ENCODE measurements around the gene GSG1.

The GSG1 gene

GRCh38 chr12:13133886-13134285 is 30.4 kb upstream of the GSG1 start:
- no peak for TF ChIP-seq SPI1 (IDR thresholded peaks at IDR 0.05; ENCODE audit: borderline replicate concordance, low read depth)
- TF ChIP-seq POLR2AphosphoS5 (IDR thresholded peaks at IDR 0.05; ENCODE audit: low read depth), result no peak
- no peak for TF ChIP-seq GABPA (IDR thresholded peaks at IDR 0.05; ENCODE audit: low read depth)
- no peak for TF ChIP-seq REST (IDR thresholded peaks at IDR 0.05; ENCODE audit: insufficient replicate concordance, low read depth)
- no peak for TF ChIP-seq CTCF (IDR thresholded peaks at IDR 0.05; ENCODE audit: insufficient read depth, low read length)
- no peaks in the 10 kb centered on the region for H3K27me3 ChIP-seq (ENCODE audit: insufficient read depth, poor library complexity, severe bottlenecking)
- H3K27ac ChIP-seq (replicated peaks), result no peak overlapping the region
- DNase-seq (ENCODE audit: low read depth in 1 of 2, low spot score in 1 of 2), result no peak
- no peak overlapping the region for H3K4me3 ChIP-seq (replicated peaks; ENCODE audit: insufficient read depth, low read length)

- TF ChIP-seq REST (IDR thresholded peaks at IDR 0.05; ENCODE audit: insufficient replicate concordance, low read depth) (no peak), SPI1 (IDR thresholded peaks at IDR 0.05; ENCODE audit: borderline replicate concordance, low read depth) (no peak), CTCF (IDR thresholded peaks at IDR 0.05; ENCODE audit: insufficient read depth, low read length) (no peak), GABPA (IDR thresholded peaks at IDR 0.05; ENCODE audit: low read depth) (no peak), POLR2AphosphoS5 (IDR thresholded peaks at IDR 0.05; ENCODE audit: low read depth) (no peak)
- Histone ChIP-seq H3K27ac (replicated peaks) (no peak overlapping the region), H3K4me3 (replicated peaks; ENCODE audit: insufficient read depth, low read length) (no peak overlapping the region), H3K27me3 (ENCODE audit: insufficient read depth, poor library complexity, severe bottlenecking) (no peaks in the 10 kb centered on the region)
- DNase-seq (ENCODE audit: low read depth in 1 of 2, low spot score in 1 of 2), result no peak
These were observed 27.5 kb upstream of the GSG1 start for GRCh38 chr12:13130981-13131380.

GRCh38 chr12:13128291-13128965 is 25.0 kb upstream of the GSG1 start:
- H3K4me3 ChIP-seq (replicated peaks; ENCODE audit: insufficient read depth, low read length), result no peak overlapping the region
- DNase-seq (ENCODE audit: low read depth in 1 of 2, low spot score in 1 of 2), result no peak
- no peaks in the 10 kb centered on the region for H3K27me3 ChIP-seq (ENCODE audit: insufficient read depth, poor library complexity, severe bottlenecking)
- TF ChIP-seq SPI1 (IDR thresholded peaks at IDR 0.05; ENCODE audit: borderline replicate concordance, low read depth) (no peak), CTCF (IDR thresholded peaks at IDR 0.05; ENCODE audit: insufficient read depth, low read length) (no peak), GABPA (IDR thresholded peaks at IDR 0.05; ENCODE audit: low read depth) (no peak), REST (IDR thresholded peaks at IDR 0.05; ENCODE audit: insufficient replicate concordance, low read depth) (no peak), POLR2AphosphoS5 (IDR thresholded peaks at IDR 0.05; ENCODE audit: low read depth) (no peak)
- H3K27ac ChIP-seq (replicated peaks), result no peak overlapping the region
